IPS-18c (cell line): ENCODE data around the gene GNL2.
"Not testable (repeated sequence)": the region's sequence is repeated elsewhere in the genome, so short reads cannot be mapped to it uniquely, and the experiment has no call there.

Experiments used
- H3K4me3 ChIP-seq: 2 replicates; pipeline ENCODE4 v1.7.0; 2013; ENCODE audit warnings: low read depth, mild to moderate bottlenecking, low read length, moderate library complexity; ENCODE audit not compliant: insufficient read depth
- H3K9me3 ChIP-seq: one replicate; pipeline ENCODE4 v1.6.1; 2013; ENCODE audit warnings: mild to moderate bottlenecking, low read length, moderate library complexity; ENCODE audit not compliant: control insufficient read depth, insufficient read depth

The GNL2 gene

DNA sequence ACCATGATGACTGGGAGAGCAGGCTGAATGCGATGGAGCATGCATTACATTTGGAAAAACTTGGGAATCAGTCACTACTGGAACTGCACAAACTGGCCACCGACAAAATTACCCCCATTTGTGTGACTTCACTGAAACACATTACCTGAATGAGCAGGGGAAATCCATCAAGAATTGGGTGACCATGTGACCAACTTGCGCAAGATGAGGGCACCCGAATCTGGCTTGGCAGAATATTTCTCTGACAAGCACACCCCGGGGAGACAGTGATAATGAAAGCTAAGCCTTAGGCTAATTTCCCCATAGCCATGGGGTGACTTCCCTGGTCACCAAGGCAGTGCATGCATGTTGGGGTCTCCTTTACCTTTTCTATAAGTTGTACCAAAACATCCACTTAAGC lies 50.7 kb downstream of the GNL2 start:
- Histone ChIP-seq H3K4me3 (no peak overlapping the region), H3K9me3 (no peaks in the 10 kb centered on the region)

- no peak overlapping the region for H3K4me3 ChIP-seq
- H3K9me3 ChIP-seq, result no peaks in the 10 kb centered on the region
Measured at GRCh38 chr1:37544530-37544929, 51.2 kb downstream of the GNL2 start.

- H3K4me3 ChIP-seq, result no peak overlapping the region
- H3K9me3 ChIP-seq, result no peaks in the 10 kb centered on the region
Measured at GRCh38 chr1:37540036-37540785, 55.5 kb downstream of the GNL2 start.

GRCh38 chr1:37539154-37539553 lies 56.6 kb downstream of the GNL2 start:
- not testable (repeated sequence) for H3K4me3 ChIP-seq, H3K9me3 ChIP-seq

DNA sequence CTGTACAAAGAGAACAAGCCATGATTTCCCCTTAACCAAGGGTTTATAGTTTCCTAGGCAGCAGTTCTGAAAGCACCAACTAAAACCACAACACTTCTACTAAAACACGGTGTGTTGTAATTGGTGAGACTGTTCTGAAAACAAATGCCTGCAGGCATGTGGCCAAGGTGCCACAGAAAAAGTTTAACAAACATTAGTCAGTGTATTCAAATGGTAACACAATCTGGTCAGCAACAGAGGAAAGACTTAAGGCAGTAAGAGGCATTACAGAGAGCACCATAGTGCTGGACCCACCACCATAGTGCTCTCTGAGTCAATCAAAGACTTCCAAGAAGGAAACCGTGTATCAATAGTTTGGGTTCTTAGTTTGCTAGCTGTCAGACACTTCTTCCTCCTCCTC lies 58.4 kb downstream of the GNL2 start:
- no peaks in the 10 kb centered on the region for H3K9me3 ChIP-seq
- no peak overlapping the region for H3K4me3 ChIP-seq

GRCh38 chr1:37533317-37534093 lies 62.2 kb downstream of the GNL2 start:
- no peaks in the 10 kb centered on the region for H3K9me3 ChIP-seq
- H3K4me3 ChIP-seq, result no peak overlapping the region

GRCh38 chr1:37532418-37533156 lies 63.1 kb downstream of the GNL2 start:
- H3K9me3 ChIP-seq, H3K4me3 ChIP-seq: not testable (repeated sequence)

DNA sequence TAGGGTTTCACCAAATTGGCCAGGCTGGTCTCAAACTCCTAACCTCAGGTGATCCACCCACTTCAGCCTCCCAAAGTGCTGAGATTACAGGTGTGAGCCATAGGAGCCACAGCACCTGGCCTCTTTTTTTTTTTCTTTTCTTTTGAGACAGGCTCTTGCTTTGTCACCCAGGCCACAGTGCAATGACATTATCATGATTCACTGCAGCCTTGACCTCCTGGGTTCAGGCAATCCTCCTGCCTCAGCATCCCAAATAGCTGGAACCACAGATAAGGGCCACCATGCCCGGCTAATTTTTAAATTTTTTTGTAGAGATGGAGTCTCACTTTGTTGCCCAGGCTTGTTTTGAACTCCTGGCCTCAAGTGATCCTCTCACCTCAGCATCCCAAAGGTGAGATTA lies 65.8 kb downstream of the GNL2 start:
- not testable (repeated sequence) for H3K9me3 ChIP-seq, H3K4me3 ChIP-seq

- Histone ChIP-seq H3K4me3 (no peak overlapping the region), H3K9me3 (no peaks in the 10 kb centered on the region)
Measured at GRCh38 chr1:37519613-37520012, 76.1 kb downstream of the GNL2 start.

GRCh38 chr1:37518929-37519328 lies 76.8 kb downstream of the GNL2 start:
- not testable (repeated sequence) for H3K4me3 ChIP-seq

GRCh38 chr1:37518241-37518640 lies 77.5 kb downstream of the GNL2 start:
- H3K4me3 ChIP-seq, H3K9me3 ChIP-seq: not testable (repeated sequence)

More at GRCh38 chr1:37518929-37519328, 76.8 kb downstream of the GNL2 start:
- not testable (repeated sequence) for H3K9me3 ChIP-seq

- Histone ChIP-seq H3K4me3 (no peak overlapping the region), H3K9me3 (no peaks in the 10 kb centered on the region)
Measured at GRCh38 chr1:37517569-37517968, 78.2 kb downstream of the GNL2 start.
